GM23338 (cell line): ENCODE measurements around the gene NUP98.

Source experiments
- CREB1 ChIP-seq: fragments of 250-450 bp; sonication (Bioruptor Pico); IDR thresholded peaks from 2 replicates; pipeline ENCODE4 v1.5.0; 2020; ENCODE audit warnings: low read depth, mild to moderate bottlenecking, moderate library complexity
- EZH2 ChIP-seq: fragments of 200-600 bp; sonication (generic); IDR thresholded peaks from one replicate; pipeline ENCODE4 v1.8.0; 2017; ENCODE audit warnings: antibody characterized with exemption, mild to moderate bottlenecking, low read depth; ENCODE audit not compliant: unreplicated experiment
- JUNB ChIP-seq: IDR thresholded peaks from one replicate; pipeline ENCODE4 v1.6.1; 2016; ENCODE audit warnings: antibody characterized with exemption; ENCODE audit not compliant: unreplicated experiment
- POLR2AphosphoS5 ChIP-seq: IDR thresholded peaks from 2 replicates; pipeline ENCODE4 v1.6.1; 2016; ENCODE audit warnings: antibody characterized with exemption, low read depth
- TF ChIP-seq, protein P1 (sequence below), 2 experiments: fragments of 200-600 bp in 1 of 2; sonication (generic) in 1 of 2; conservative IDR thresholded peaks; 2 replicates each; pipeline versions ENCODE4 v1.5.1 to v1.6.1; 2016 to 2017; ENCODE audit warnings: antibody characterized with exemption in 2 of 2, low read depth in 2 of 2, mild to moderate bottlenecking in 2 of 2, moderate library complexity in 1 of 2
- TF ChIP-seq, protein P2 (sequence below): IDR thresholded peaks from 2 replicates; pipeline ENCODE4 v1.6.1; 2016; ENCODE audit warnings: antibody characterized with exemption

DNA sequence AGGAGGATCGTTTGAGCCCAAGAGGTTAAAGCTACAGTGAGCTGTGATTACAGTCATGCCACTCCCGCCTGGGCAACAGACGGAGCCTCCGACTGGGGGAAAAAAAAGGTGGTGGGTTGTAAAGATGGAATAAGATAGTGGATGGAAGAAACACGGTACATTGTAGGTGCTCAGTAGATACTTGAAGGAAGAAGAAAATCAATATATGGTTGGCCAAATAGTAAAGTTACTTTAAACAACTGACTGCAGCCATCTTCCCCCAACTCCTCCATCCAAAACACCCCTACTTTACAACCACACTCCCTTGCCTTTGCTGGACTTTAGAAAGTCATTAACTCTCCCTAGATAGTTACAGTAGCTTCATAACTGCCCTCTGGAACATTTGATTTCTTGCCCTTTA, 2.5 kb upstream of the NUP98 start:
- TF ChIP-seq, protein P1, sequence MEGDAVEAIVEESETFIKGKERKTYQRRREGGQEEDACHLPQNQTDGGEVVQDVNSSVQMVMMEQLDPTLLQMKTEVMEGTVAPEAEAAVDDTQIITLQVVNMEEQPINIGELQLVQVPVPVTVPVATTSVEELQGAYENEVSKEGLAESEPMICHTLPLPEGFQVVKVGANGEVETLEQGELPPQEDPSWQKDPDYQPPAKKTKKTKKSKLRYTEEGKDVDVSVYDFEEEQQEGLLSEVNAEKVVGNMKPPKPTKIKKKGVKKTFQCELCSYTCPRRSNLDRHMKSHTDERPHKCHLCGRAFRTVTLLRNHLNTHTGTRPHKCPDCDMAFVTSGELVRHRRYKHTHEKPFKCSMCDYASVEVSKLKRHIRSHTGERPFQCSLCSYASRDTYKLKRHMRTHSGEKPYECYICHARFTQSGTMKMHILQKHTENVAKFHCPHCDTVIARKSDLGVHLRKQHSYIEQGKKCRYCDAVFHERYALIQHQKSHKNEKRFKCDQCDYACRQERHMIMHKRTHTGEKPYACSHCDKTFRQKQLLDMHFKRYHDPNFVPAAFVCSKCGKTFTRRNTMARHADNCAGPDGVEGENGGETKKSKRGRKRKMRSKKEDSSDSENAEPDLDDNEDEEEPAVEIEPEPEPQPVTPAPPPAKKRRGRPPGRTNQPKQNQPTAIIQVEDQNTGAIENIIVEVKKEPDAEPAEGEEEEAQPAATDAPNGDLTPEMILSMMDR (conservative IDR thresholded peaks at IDR 0.05; ENCODE audit: low read depth in 2 of 2), result no peak
- no peak for TF ChIP-seq EZH2
- TF ChIP-seq POLR2AphosphoS5, result no peak
- TF ChIP-seq, protein P2, sequence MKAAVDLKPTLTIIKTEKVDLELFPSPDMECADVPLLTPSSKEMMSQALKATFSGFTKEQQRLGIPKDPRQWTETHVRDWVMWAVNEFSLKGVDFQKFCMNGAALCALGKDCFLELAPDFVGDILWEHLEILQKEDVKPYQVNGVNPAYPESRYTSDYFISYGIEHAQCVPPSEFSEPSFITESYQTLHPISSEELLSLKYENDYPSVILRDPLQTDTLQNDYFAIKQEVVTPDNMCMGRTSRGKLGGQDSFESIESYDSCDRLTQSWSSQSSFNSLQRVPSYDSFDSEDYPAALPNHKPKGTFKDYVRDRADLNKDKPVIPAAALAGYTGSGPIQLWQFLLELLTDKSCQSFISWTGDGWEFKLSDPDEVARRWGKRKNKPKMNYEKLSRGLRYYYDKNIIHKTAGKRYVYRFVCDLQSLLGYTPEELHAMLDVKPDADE, result no peak
- no peak for TF ChIP-seq JUNB
- no peak for TF ChIP-seq CREB1
